ENCODE results near the gene FYCO1. TPM values are rescaled to one million over a fixed set of nuclear protein-coding genes. Genes with fewer than 3 reads are reported as not detected.

The FYCO1 gene
- total RNA-seq, 4 donors from 2014 or later = 38.2 to 66.6 (median 50.5) TPM

DNA sequence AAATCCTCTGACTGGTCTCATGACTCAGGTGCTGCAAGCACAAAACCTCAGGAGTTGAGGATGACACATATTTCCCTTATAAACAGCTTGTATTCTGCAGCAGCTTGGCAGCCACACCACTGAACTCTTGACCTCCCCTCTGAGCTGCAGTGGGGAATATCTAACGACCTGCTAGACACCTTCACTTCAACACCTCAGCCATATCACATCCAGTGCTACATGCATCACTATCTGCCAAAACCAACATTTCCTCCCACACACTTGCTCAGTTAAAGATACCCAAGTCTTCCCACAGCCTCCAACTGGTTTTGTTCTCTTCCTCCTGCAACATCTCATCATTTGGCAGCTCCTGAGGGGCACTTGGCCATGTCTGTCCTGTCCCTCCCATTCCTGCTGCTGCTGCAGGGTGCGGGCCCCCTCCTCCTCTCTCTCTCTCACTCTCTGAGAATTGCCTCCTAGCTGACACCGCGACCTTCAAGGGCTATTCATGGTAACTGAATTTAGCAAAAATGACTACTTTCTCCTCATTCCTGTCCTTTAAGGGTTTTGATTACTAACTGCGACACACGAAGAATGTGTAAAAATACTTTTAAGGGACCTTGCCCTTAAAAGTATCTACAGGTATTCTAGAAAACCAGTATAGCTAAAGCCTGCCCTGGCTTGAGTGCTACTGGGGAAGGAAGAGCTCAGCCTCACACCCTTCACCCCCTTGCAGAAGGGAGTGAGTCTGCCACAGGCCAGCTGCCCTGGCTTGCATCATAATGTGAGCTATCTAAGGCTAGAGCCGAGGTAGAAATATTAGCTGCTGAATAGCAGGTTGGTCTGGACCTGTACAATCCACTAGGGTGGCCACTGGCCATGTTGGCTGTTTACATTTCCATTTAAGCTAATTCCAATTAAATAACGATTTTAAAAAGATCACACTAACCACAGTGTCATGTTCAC lies 114.3 kb downstream of the FYCO1 start:
- Histone ChIP-seq H3K4me3 (replicated peaks in 1 of 3) (no peak overlapping the region), H3K36me3 (no peaks in the 10 kb centered on the region), H3K27me3 (no peaks in the 10 kb centered on the region), H3K27ac (no peak overlapping the region), H3K4me1 (no peaks in the 10 kb centered on the region), H3K9me3 (no peaks in the 10 kb centered on the region)
- DNase-seq = no peak
- intact Hi-C loops (cut with DNase I) = no loop called here
- TF ChIP-seq POLR2A (IDR thresholded peaks at IDR 0.05) = no peak
- TF ChIP-seq, protein P1, sequence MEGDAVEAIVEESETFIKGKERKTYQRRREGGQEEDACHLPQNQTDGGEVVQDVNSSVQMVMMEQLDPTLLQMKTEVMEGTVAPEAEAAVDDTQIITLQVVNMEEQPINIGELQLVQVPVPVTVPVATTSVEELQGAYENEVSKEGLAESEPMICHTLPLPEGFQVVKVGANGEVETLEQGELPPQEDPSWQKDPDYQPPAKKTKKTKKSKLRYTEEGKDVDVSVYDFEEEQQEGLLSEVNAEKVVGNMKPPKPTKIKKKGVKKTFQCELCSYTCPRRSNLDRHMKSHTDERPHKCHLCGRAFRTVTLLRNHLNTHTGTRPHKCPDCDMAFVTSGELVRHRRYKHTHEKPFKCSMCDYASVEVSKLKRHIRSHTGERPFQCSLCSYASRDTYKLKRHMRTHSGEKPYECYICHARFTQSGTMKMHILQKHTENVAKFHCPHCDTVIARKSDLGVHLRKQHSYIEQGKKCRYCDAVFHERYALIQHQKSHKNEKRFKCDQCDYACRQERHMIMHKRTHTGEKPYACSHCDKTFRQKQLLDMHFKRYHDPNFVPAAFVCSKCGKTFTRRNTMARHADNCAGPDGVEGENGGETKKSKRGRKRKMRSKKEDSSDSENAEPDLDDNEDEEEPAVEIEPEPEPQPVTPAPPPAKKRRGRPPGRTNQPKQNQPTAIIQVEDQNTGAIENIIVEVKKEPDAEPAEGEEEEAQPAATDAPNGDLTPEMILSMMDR (IDR thresholded peaks at IDR 0.05) = no peak
- 57% methylated on average over 8 of the region's 8 CpGs for WGBS, 2 donors

GRCh38 chr3:45880725-45881077 lies 114.9 kb downstream of the FYCO1 start:
- Histone ChIP-seq H3K4me3 (replicated peaks in 1 of 3) (no peak overlapping the region), H3K4me1 (no peaks in the 10 kb centered on the region), H3K27me3 (no peaks in the 10 kb centered on the region), H3K9me3 (no peaks in the 10 kb centered on the region), H3K27ac (no peak overlapping the region), H3K36me3 (no peaks in the 10 kb centered on the region)
- TF ChIP-seq POLR2A (IDR thresholded peaks at IDR 0.05) = no peak
- TF ChIP-seq, protein P1 (IDR thresholded peaks at IDR 0.05) = no peak
- WGBS, 2 donors = 80 to 88% methylated on average over 3 of the region's 3 CpGs
- no peak for DNase-seq
- intact Hi-C loops (cut with DNase I) = no loop called here

DNA sequence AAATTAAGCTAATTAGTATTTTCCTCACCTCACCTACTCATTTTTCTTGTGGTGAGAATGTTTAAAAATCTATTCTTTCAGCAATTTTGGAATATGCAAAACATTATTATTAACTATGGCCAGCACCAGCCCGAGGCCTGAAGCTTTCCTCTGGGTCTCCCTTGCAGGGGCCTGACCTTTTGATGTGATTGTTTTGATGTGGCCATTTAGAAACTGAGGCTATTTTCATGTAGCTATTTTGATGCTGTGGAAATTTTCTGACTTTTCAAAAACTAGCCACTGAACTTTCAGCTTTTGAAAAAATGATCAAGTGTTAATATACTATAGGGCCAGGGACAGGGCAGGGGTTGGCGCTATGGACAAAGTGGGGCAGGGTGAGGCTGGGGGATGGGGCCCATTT lies 117.5 kb downstream of the FYCO1 start:
- Histone ChIP-seq H3K36me3 (no peaks in the 10 kb centered on the region), H3K27ac (no peak overlapping the region), H3K4me3 (replicated peaks in 1 of 3) (no peak overlapping the region), H3K4me1 (no peaks in the 10 kb centered on the region), H3K9me3 (no peaks in the 10 kb centered on the region), H3K27me3 (no peaks in the 10 kb centered on the region)
- 91 to 92% methylated on average over 2 of the region's 2 CpGs for WGBS, 2 donors
- intact Hi-C loops (cut with DNase I) = no loop called here
- DNase-seq = no peak
- TF ChIP-seq POLR2A (IDR thresholded peaks at IDR 0.05) = no peak
- TF ChIP-seq, protein P1 (IDR thresholded peaks at IDR 0.05) = no peak

DNA sequence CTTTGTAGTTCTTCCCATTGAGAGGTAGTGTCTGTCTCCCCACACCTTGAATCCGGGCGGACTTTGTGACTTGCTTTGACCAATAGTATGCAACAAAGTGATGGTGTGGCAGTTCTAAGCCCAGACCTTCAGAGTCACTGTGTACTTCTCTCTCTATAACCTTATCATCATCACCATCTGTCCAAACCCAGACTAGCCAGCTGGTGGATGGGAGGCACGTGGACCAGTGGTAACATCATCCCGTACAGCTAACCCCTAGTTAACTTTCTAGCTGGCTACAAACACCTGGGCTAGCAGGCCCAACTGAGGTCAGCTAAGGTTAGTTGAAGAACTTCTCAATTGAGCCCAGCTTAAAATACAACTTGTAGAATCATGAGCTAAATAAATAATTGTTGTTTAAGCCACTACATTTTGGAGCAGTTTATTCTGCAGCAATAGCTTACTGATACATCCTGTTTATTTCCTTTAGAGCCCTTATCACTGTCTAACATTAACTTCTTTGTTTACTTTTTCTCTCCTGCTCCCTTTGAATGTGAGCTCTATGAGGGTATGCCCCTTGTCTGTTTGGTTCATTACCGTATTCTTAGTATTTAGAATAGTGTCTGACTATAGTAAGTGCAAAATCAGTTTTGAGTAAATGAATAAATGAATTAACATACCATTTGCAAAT lies 120.8 kb downstream of the FYCO1 start:
- TF ChIP-seq POLR2A (IDR thresholded peaks at IDR 0.05) = no peak
- TF ChIP-seq, protein P1 (IDR thresholded peaks at IDR 0.05) = no peak
- DNase-seq = no peak
- H3K9me3 ChIP-seq = no peaks in the 10 kb centered on the region
- WGBS, 2 donors = 78 to 83% methylated on average over 5 of the region's 5 CpGs
- H3K36me3 ChIP-seq = no peaks in the 10 kb centered on the region
- intact Hi-C loops (cut with DNase I) = no loop called here
- H3K27ac ChIP-seq = no peak overlapping the region
- no peak overlapping the region for H3K4me3 ChIP-seq (replicated peaks in 1 of 3)
- no peaks in the 10 kb centered on the region for H3K27me3 ChIP-seq
- H3K4me1 ChIP-seq = no peaks in the 10 kb centered on the region

DNA sequence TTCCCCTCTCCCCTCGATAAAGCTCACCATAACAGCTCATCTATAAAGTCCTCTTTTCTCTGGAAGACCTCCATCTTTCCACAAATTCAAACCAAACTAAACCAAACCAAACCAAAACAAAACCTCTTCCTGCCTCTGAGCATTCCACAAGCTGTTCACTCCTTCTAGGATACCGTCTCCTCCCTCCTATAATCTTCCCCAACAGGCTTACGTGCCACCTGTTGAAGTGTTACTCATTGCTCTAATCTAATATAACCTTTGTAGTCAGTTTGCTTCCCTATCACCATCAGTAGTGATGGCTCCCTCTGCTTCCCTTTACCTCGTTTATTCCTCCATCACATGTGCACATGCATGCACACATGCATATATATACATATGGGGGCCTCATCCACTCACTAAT lies 122.0 kb downstream of the FYCO1 start:
- intact Hi-C loops (cut with DNase I) = no loop called here
- no peak overlapping the region for H3K27ac ChIP-seq
- 92 to 94% methylated on average over 4 of the region's 4 CpGs for WGBS, 2 donors

More for the DNA sequence above, 122.0 kb downstream of the FYCO1 start:
- no peak overlapping the region for H3K4me3 ChIP-seq (replicated peaks in 1 of 3)
- no peaks in the 10 kb centered on the region for H3K9me3 ChIP-seq
- H3K36me3 ChIP-seq = no peaks in the 10 kb centered on the region
- no peaks in the 10 kb centered on the region for H3K27me3 ChIP-seq
- no peak for TF ChIP-seq POLR2A (IDR thresholded peaks at IDR 0.05)
- TF ChIP-seq, protein P1 (IDR thresholded peaks at IDR 0.05) = no peak
- no peak for DNase-seq
- no peaks in the 10 kb centered on the region for H3K4me1 ChIP-seq

Measured in thyroid gland (tissue), 4 donors.